SJSA1 (cell line): ENCODE results near the gene ANKS1B. TPM values are rescaled to one million over a fixed set of nuclear protein-coding genes. Genes with fewer than 3 reads are reported as not detected.
A peak's percentile ranks its signal among the peaks of the same experiment; 100 is the strongest.

Experiments used
- DNase-seq, 2 experiments: peaks; one replicate each; pipeline ENCODE4 v3.0.0-alpha.2; 2015 to 2020; ENCODE audit warnings: low spot score in 2 of 2, low read depth in 1 of 2
- H3K27ac ChIP-seq: fragments of 250-450 bp; sonication (Bioruptor Pico); 2 replicates; pipeline ENCODE4 v1.5.1; 2020; ENCODE audit warnings: mild to moderate bottlenecking, moderate library complexity
- H3K27me3 ChIP-seq: fragments of 250-450 bp; sonication (Bioruptor Pico); replicated peaks from 2 replicates; pipeline ENCODE4 v1.5.1; 2020; ENCODE audit warnings: mild to moderate bottlenecking, moderate library complexity
- H3K36me3 ChIP-seq: fragments of 250-450 bp; sonication (Bioruptor Pico); 2 replicates; pipeline ENCODE4 v1.5.1; 2020; ENCODE audit warnings: mild to moderate bottlenecking
- H3K4me1 ChIP-seq: fragments of 250-450 bp; sonication (Bioruptor Pico); replicated peaks from 2 replicates; pipeline ENCODE4 v1.6.1; 2021; ENCODE audit warnings: mild to moderate bottlenecking
- H3K4me3 ChIP-seq: fragments of 250-450 bp; sonication (Bioruptor Pico); 2 replicates; pipeline ENCODE4 v1.5.1; 2020; ENCODE audit warnings: mild to moderate bottlenecking
- H3K9me3 ChIP-seq: fragments of 250-450 bp; sonication (Bioruptor Pico); replicated peaks from 2 replicates; pipeline ENCODE4 v1.5.1; 2020; ENCODE audit warnings: mild to moderate bottlenecking
- total RNA-seq: library from RNA; depleted of rRNA; stranded (reverse); fragments of >200 nt; shearing (Covaris generic); gene quantifications from 2 replicates; pipeline ENCODE4 v1.2.3, GENCODE V29; 2014

The ANKS1B gene
- total RNA-seq, 1 experiment from 2014 or later, result not detected

DNA sequence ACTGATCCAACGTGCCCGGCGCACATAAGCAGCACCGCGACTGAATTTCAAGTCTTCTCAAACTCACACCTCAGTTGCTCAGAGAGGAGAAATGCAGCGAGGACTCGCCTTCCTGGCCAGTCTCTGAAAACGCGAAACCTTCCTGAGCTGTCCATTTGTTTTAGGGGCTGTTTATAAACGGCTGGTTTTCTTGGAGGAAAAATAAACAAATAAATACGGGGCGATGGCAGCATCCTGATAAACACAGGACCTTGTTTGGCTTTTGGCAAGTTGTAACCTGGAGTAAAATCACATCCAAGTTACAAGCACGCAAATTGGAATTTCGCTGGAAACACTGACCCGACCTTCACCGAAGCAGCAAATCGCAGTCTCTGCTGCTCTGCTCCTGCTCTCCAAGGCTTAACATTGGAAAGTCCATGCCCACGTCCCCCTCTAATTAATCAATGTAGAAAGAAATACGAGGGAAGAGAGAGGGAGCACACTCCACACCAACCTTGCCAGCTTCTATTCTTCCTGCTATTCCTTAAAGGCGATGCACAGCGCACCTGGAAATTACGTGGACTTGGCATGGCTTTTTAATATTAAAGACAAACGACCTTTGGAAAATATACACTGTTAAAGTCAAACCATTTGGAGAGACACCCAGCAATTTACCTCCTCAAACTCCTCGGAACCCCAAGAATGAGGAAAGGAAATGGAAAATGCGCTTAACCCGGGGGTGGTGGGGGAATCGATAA lies 1090.9 kb downstream of the ANKS1B start:
- no peaks in the 10 kb centered on the region for H3K36me3 ChIP-seq
- peak in 1 of 2 experiments; percentile 21 for DNase-seq
- peaks cover 5% of the 10 kb centered on the region; the same call in 1 of the 2 replicates for H3K4me1 ChIP-seq
- no peak overlapping the region for H3K27ac ChIP-seq
- H3K9me3 ChIP-seq, result no peaks in the 10 kb centered on the region
- H3K27me3 ChIP-seq, result peaks cover 62% of the 10 kb centered on the region
- no peak overlapping the region for H3K4me3 ChIP-seq

DNA sequence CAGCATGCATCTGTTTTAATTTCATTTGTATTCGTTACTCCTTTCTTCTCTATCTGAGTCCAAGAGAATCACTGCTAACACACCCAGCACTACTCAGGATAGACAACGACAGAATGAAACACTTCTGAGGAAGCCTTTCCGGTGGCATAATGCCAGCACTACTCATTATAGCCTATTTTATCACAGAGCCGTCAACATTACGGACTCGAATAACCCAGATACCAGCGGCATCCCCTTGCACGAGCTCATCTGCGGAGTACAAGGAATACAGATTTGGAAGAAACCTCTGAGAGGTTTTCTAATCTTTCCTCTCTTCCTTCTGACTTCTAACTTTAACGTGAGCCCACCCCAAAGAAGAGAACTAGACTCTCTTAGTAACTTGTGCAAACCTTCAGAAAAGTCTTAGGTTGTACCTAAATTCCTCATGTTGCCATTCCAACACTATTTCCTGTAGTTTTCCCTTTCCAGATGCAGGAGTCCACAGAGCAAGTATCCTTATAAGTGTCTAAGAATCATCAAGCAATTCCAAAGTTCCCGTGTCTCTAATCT lies 1091.5 kb downstream of the ANKS1B start:
- no peak overlapping the region for H3K4me3 ChIP-seq
- peaks cover 5% of the 10 kb centered on the region; the same call in 1 of the 2 replicates for H3K4me1 ChIP-seq
- no peak for DNase-seq
- peaks cover 60% of the 10 kb centered on the region for H3K27me3 ChIP-seq
- no peak overlapping the region for H3K27ac ChIP-seq
- H3K9me3 ChIP-seq, result no peaks in the 10 kb centered on the region
- no peaks in the 10 kb centered on the region for H3K36me3 ChIP-seq

DNA sequence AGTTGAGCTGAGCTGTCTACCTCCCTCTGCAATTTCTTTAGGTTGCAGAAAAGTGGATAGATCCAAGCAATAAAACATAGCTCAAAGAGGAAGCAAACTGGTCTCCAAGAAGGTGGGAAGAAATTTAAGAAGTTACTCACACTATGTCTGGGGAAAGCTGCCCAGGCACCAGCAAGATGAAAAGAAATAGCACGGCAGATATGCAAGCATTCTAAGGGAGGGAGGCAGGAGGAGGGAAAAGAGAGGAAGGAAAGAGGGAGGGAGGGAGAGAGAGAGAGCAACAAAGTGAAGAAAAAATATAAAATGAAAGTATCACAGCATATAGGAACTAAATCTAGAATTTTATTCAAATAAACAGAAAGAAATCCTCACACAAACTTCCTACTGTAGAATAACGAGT lies 1099.0 kb downstream of the ANKS1B start:
- Histone ChIP-seq H3K27ac (no peak overlapping the region), H3K4me3 (no peak overlapping the region), H3K9me3 (no peaks in the 10 kb centered on the region), H3K36me3 (no peaks in the 10 kb centered on the region), H3K27me3 (peaks cover 20% of the 10 kb centered on the region), H3K4me1 (no peaks in the 10 kb centered on the region)
- no peak for DNase-seq

DNA sequence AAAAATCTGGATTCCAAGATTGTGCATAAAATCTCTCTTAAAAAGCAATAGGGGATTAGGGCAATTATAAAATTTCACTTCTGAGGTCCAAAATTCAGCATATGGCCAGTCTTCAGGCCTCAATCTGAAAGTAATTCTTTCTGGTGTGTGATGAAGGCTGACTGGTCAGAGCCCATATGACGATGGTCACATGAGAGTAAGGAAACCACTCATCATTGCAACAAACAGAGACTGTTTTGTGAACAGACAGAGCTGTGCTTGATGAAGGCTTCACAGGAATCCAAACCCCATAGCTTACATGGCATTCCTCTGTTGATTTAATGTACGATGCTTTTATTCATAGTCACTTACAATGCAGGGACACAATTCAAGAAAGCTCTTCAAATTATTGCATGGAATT lies 1101.5 kb downstream of the ANKS1B start:
- H3K9me3 ChIP-seq, result no peaks in the 10 kb centered on the region
- no peaks in the 10 kb centered on the region for H3K4me1 ChIP-seq
- H3K27me3 ChIP-seq, result peaks cover 31% of the 10 kb centered on the region
- no peak for DNase-seq
- H3K27ac ChIP-seq, result no peak overlapping the region
- H3K36me3 ChIP-seq, result no peaks in the 10 kb centered on the region
- H3K4me3 ChIP-seq, result no peak overlapping the region

DNA sequence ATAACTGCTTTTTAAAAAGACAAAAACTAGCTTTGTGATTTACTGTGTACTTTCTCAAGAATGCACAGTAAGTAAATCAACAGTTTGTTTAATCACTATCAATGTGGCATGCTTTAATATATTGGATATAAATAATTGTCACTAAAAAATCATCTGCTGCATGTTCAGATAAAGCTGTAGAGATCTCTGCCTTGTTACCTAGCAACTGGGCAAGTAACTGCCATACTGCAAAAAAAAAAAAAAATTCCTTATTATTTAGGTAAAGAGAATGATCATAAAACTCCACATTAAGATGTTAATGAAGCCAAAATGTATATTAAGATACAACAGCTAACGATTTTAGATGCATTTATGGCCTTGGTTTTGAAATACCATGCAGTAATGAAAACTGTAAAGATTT lies 1102.2 kb downstream of the ANKS1B start:
- Histone ChIP-seq H3K4me1 (no peaks in the 10 kb centered on the region), H3K36me3 (no peaks in the 10 kb centered on the region), H3K27me3 (peaks cover 33% of the 10 kb centered on the region), H3K9me3 (no peaks in the 10 kb centered on the region), H3K27ac (no peak overlapping the region), H3K4me3 (no peak overlapping the region)
- no peak for DNase-seq

DNA sequence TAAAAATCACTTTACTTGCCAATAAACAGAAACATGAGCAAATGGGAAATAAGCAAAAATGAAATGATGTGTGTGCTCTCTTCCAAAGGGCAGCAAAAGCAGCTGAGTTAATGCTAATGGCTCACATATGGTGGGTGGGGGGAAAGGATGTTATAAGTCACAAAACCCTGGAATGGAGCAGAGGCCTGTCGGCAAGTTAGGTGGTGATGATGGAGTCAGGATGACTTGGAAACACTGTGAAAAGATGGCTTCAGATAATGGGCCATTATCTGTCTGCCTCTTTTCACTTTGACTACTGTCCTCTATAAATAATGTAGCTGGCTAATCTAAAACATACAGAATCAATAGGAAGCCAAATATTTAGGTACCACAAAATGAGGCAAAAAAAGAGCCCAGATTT lies 1111.0 kb downstream of the ANKS1B start:
- H3K9me3 ChIP-seq, result no peaks in the 10 kb centered on the region
- H3K27me3 ChIP-seq, result peaks cover 31% of the 10 kb centered on the region
- no peak overlapping the region for H3K27ac ChIP-seq
- no peak overlapping the region for H3K4me3 ChIP-seq
- DNase-seq, result no peak
- H3K4me1 ChIP-seq, result no peaks in the 10 kb centered on the region
- no peaks in the 10 kb centered on the region for H3K36me3 ChIP-seq

DNA sequence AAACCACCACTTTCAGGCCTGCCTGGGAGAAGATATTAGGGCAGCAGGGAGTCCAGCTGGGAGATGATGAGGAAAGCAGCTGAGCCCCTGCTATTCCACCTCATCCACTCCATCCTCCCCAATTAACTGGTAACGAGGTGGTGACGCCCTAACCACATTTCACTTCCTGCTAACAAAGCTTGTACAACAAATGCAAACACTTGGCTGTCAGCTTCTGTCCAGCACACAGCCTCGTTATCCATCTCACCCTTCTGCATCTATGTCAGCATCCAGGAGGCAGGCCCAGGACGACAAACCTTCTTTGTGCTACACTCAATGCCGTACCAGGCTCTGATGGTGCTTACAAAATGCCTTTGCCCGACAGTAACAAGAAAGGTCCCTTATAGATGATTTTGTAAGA lies 1114.2 kb downstream of the ANKS1B start:
- H3K36me3 ChIP-seq, result no peaks in the 10 kb centered on the region
- H3K27ac ChIP-seq, result no peak overlapping the region
- DNase-seq, result no peak

DNA sequence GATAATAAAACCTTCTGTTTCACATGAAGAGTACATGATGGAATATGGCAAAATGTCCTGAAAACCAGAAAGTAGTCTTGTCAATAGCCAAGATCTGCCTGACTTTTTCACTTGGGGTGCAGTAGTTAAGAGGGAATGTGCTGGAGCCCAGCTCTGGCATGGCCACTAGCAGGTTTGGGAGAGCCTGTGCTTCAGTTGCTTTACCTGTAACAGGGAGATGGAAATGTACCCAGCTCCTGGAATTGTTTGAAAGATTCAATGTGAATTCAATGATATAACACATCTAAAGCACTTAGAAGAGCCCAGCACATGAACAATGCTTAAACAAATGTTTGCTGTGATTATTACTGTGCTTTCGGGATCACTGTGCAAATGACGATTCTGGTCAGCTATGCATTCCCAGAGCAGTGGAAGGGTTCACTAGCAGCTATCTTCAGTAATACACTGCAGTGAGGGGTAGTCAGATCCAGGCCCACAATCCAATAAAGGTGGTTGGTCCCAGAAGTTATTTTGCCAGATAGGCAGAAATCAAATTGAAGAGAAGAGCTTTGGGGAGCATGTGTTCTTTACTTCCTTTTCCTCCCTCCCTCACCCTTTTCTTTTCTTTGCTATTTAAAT lies 1114.7 kb downstream of the ANKS1B start:
- H3K36me3 ChIP-seq, result no peaks in the 10 kb centered on the region
- no peak for DNase-seq
- H3K9me3 ChIP-seq, result no peaks in the 10 kb centered on the region
- no peak overlapping the region for H3K27ac ChIP-seq
- no peaks in the 10 kb centered on the region for H3K4me1 ChIP-seq
- H3K4me3 ChIP-seq, result no peak overlapping the region
- peaks cover 27% of the 10 kb centered on the region; the same call in 1 of the 2 replicates for H3K27me3 ChIP-seq

More for the DNA sequence above, 1114.2 kb downstream of the ANKS1B start:
- Histone ChIP-seq H3K9me3 (no peaks in the 10 kb centered on the region), H3K4me1 (no peaks in the 10 kb centered on the region), H3K4me3 (no peak overlapping the region), H3K27me3 (peaks cover 27% of the 10 kb centered on the region; the same call in 1 of the 2 replicates)

DNA sequence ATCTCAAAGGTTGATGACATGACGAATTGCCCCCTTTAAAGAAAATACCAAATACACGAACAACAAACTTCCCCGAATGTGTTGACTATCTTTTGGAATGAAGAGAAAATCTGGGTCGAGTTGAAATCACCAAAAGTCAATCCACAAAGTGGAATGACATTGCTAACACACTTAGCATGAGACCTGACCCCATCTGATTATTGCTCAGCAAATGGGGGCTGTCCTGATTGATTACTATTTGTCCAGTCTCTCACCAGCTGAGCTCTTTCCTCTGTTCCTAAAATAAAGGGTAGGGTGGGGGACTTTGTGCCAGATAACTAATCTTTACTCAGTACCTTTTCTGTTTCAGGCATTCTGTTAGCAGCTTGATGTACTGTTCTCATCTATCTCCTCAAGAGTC lies 1116.2 kb downstream of the ANKS1B start:
- no peak for DNase-seq
- H3K27ac ChIP-seq, result no peak overlapping the region
- H3K27me3 ChIP-seq, result peaks cover 27% of the 10 kb centered on the region; the same call in 1 of the 2 replicates
- no peaks in the 10 kb centered on the region for H3K9me3 ChIP-seq
- no peaks in the 10 kb centered on the region for H3K4me1 ChIP-seq
- H3K4me3 ChIP-seq, result no peak overlapping the region
- no peaks in the 10 kb centered on the region for H3K36me3 ChIP-seq

DNA sequence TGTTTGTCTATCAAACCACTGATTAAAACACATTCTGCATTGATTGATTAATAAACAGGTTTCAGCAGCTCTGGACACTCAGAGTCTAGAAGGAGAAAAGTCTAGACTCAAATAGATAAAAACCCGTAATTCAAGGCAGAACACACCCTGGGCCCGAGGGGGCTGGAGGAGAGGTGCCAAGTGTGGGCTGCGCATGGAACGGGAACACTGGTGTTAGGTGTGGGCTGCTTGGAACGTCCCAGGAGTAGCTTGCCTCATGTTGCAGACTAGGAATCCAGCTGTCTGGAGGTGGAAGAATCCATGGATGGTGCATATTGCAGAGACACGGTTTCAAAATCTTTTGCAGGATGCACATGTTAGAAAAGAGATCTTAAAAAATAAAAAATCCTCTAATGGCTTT lies 1116.7 kb downstream of the ANKS1B start:
- peaks cover 27% of the 10 kb centered on the region; the same call in 1 of the 2 replicates for H3K27me3 ChIP-seq
- no peaks in the 10 kb centered on the region for H3K9me3 ChIP-seq
- H3K4me1 ChIP-seq, result no peaks in the 10 kb centered on the region
- no peaks in the 10 kb centered on the region for H3K36me3 ChIP-seq
- H3K4me3 ChIP-seq, result no peak overlapping the region
- no peak for DNase-seq
- no peak overlapping the region for H3K27ac ChIP-seq

DNA sequence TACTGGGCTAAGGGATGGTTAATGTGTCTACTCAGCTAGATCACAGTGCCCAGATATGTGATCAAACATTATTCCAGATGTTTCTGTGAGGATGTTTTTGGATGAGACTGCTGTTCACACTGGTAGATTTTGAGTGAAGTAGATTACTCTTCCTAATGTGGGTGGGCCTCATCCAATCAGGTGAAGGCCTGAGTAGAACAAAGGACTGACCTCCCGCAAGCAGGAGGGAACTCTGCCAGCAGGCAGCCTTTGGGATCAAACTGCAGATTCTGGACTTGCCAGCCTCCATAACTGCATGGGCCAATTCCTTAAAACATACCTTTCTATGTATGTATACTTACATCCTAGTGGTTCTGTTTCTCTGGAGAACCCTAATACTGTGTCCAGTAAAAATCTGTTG lies 1120.4 kb downstream of the ANKS1B start:
- Histone ChIP-seq H3K4me1 (no peaks in the 10 kb centered on the region), H3K27ac (no peak overlapping the region), H3K27me3 (peaks cover 5% of the 10 kb centered on the region), H3K36me3 (no peaks in the 10 kb centered on the region), H3K4me3 (no peak overlapping the region), H3K9me3 (no peaks in the 10 kb centered on the region)
- no peak for DNase-seq

DNA sequence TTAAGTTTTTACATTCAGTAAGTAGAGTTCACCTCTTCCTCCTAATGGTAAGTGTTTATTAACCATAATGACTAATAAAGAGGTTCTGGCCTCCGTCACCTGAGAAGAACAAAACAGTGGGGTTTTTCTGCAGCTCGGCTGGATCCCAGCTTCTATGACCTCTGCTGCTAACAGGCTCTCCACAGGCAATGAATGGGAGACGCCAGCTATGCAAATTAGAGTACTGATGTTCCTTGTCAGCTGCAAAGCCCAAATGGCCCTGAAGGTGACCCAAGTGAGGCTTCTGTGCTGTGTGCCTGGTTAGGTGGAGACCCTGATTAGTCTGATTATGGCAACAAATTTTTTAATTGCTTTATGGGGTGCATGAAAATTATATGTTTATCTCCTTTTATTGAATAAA lies 1121.6 kb downstream of the ANKS1B start:
- no peak overlapping the region for H3K4me3 ChIP-seq
- H3K27me3 ChIP-seq, result peaks cover 5% of the 10 kb centered on the region
- no peak overlapping the region for H3K27ac ChIP-seq
- no peaks in the 10 kb centered on the region for H3K9me3 ChIP-seq
- H3K36me3 ChIP-seq, result no peaks in the 10 kb centered on the region
- no peak for DNase-seq
- no peaks in the 10 kb centered on the region for H3K4me1 ChIP-seq

DNA sequence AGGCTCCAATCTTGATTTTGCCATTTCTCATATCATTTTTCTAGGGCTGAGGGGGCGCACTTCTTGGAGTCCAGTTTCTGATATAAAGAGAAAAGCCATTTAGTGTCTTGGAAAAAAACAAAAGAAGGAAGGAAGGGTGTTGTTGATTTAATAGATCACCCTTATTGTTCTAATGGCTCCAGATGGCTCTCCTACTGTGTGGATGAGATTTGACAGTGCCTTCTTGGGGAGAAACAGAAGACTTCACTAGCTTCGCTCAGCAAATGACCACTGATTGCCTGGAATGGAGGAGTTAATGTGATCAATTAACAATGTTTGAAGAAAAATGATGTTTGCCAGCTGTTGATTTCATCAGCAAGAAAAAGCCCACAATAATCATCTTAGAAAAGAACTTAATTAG lies 1123.5 kb downstream of the ANKS1B start:
- Histone ChIP-seq H3K27ac (no peak overlapping the region), H3K27me3 (peaks cover 3% of the 10 kb centered on the region), H3K4me1 (no peaks in the 10 kb centered on the region), H3K9me3 (no peaks in the 10 kb centered on the region), H3K36me3 (no peaks in the 10 kb centered on the region), H3K4me3 (no peak overlapping the region)
- DNase-seq, result no peak

DNA sequence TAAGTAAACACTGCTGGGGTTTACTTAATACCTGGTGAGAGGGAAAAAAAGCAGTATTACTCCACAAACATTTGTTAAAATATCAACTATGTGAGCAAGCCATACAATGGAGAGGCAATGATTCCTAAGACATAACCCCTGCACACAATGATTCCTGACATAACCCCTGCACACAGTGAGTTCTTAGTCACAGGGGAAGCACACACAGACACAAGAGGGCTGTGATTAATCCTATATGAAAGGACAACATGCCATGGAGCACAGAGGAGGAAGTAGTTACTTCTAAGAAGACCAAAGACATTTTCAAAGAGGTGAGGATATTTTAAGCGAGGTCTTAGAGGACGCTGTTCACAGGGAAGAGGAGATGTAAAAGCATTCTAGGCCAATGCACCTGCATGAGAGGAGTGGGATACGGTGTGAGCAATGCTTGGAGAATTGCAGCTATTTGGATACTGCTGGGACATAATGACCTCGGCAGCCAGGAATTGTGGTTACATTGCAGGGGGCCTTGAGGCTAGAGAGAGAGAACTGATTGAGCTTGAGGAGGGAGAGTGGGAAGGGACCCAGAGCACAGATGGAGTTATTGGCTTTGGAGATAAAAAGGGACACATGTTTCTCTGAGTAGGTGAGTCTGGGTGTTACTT lies 1127.7 kb downstream of the ANKS1B start:
- Histone ChIP-seq H3K27ac (no peak overlapping the region), H3K27me3 (peaks cover 3% of the 10 kb centered on the region), H3K36me3 (no peaks in the 10 kb centered on the region), H3K4me1 (no peaks in the 10 kb centered on the region), H3K4me3 (no peak overlapping the region), H3K9me3 (no peaks in the 10 kb centered on the region)
- DNase-seq, result no peak
